Measurements from ENCODE around the gene PPP1R7.

Gene PPP1R7

DNA sequence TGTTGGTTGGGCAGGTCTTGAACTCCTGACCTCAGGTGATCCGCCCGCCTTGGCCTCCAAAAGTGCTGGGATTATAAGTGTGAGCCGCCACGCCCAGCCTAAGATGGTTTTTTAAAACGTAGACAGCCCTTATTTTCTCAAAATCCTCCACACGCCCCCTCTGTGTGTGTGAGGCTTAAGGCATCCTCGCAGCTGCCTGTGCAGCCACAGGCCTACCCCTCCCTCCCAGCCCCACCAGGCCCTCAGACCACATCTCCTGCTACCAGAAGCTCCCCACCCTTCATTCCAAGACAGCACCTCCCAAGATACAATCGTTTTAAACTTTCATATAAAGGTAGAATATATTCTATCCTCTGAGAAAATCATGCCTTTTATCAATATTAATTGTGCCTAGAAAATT, 43.0 kb downstream of the PPP1R7 start (continued):
- TF ChIP-seq, protein P1, sequence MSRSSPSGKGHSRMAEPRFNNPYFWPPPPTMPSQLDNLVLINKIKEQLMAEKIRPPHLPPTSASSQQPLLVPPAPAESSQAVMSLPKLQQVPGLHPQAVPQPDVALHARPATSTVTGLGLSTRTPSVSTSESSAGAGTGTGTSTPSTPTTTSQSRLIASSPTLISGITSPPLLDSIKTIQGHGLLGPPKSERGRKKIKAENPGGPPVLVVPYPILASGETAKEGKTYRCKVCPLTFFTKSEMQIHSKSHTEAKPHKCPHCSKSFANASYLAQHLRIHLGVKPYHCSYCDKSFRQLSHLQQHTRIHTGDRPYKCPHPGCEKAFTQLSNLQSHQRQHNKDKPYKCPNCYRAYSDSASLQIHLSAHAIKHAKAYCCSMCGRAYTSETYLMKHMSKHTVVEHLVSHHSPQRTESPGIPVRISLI (tag by site-specific recombination; IDR thresholded peaks at IDR 0.05), result no peak
- TF ChIP-seq SALL2 (tag by site-specific recombination; IDR thresholded peaks at IDR 0.05; ENCODE audit: borderline replicate concordance) (no peak), ZNF510 (tag by site-specific recombination; IDR thresholded peaks at IDR 0.05; ENCODE audit: insufficient replicate concordance) (no peak)

DNA sequence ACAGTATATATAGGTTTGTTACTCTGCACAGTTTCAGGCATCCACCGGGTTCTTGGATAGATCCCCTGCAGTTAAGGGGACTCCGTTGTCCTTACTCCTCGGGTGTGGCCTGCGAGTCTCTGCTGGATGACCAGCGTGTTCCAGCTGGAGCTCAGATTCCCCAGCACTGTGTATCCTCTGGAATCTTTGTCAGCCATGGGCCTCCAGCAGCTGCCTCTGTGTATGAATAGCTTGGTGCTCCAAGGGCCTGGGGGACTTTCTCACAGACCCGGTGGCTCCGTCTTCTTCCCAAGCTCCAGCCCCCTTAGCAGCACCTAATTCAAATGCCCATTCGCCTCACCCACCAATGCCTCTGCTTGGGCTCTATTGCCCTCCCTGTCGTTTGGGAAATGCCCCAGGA, 44.5 kb downstream of the PPP1R7 start:
- H3K27ac ChIP-seq (ENCODE audit: extremely low read depth, low read depth, low read length), result no peak overlapping the region
- CTCF ChIA-PET, result interaction anchor here (0.6 to 0.7 kb wide), 2 partner anchors 24 to 156 kb away, joined by 4 read pairs; no protein-coding TSS in a partner anchor
- H3K4me1 ChIP-seq (ENCODE audit: control insufficient read depth, insufficient read depth, low read length), result no peaks in the 10 kb centered on the region
- TF ChIP-seq SCRT1 (tag by site-specific recombination; IDR thresholded peaks at IDR 0.05; ENCODE audit: borderline replicate concordance) (no peak), ZNF624 (tag by site-specific recombination; IDR thresholded peaks at IDR 0.05) (no peak), REST (tag by site-specific recombination; IDR thresholded peaks at IDR 0.05) (no peak), ZNF19 (tag by site-specific recombination; IDR thresholded peaks at IDR 0.05; ENCODE audit: low read depth) (no peak)
- H3K4me3 ChIP-seq (ENCODE audit: low read depth, low read length), result no peak overlapping the region
- POLR2A ChIA-PET, result no interaction called here
- no peaks in the 10 kb centered on the region for H3K36me3 ChIP-seq (ENCODE audit: control insufficient read depth in 2 of 2, insufficient read depth in 1 of 2, low read length in 2 of 2)
- no peaks in the 10 kb centered on the region for H3K9me3 ChIP-seq (ENCODE audit: control insufficient read depth, insufficient read depth, low read depth, low read length)

DNA sequence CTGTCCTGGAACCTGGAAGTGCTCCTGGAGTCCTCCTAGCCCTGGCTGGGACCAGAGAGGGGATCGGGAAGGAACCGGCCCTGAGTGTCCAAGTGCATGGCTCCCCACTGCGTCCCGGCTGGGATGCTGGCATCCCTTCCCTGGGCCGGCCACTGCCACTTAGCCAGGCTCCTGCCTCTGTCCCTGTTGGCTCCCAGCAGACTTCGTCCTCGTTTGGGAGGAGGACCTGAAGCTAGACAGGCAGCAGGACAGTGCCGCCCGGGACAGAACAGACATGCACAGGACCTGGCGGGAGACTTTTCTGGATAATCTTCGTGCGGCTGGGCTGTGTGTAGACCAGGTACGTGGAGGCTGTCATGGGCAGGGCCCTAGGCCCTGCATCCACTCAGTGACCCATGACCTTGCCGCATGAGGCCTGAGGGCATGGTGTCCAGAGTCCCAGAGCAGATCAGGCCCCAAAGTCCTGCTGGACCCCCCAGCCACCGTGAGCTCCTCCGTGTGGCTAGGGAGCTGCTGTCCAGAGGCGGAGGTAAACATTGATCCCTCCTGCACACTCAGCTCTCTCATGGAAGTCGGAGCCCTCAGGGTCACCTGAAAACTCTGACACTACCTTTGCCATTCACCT, 45.4 kb downstream of the PPP1R7 start:
- POLR2A ChIA-PET, result no interaction called here
- no peaks in the 10 kb centered on the region for H3K36me3 ChIP-seq (ENCODE audit: control insufficient read depth in 2 of 2, insufficient read depth in 1 of 2, low read length in 2 of 2)
- TF ChIP-seq MZF1 (tag by site-specific recombination; IDR thresholded peaks at IDR 0.05; ENCODE audit: borderline replicate concordance) (no peak), ZNF10 (tag by site-specific recombination; IDR thresholded peaks at IDR 0.05) (no peak), ZNF341 (tag by site-specific recombination; IDR thresholded peaks at IDR 0.05; ENCODE audit: low read depth) (no peak), REST (tag by site-specific recombination; IDR thresholded peaks at IDR 0.05) (no peak), MEIS1 (CRISPR knock-in tag; IDR thresholded peaks at IDR 0.05; ENCODE audit: borderline replicate concordance) (no peak), ZNF112 (tag by site-specific recombination; IDR thresholded peaks at IDR 0.05) (no peak), ZFP69B (tag by site-specific recombination; IDR thresholded peaks at IDR 0.05) (no peak), HIC1 (tag by site-specific recombination; IDR thresholded peaks at IDR 0.05) (no peak), ZBTB7A (tag by site-specific recombination; IDR thresholded peaks at IDR 0.05; ENCODE audit: low read depth) (no peak), REPIN1 (tag by site-specific recombination; IDR thresholded peaks at IDR 0.05; ENCODE audit: low read depth) (no peak)
- TF ChIP-seq, protein P2, sequence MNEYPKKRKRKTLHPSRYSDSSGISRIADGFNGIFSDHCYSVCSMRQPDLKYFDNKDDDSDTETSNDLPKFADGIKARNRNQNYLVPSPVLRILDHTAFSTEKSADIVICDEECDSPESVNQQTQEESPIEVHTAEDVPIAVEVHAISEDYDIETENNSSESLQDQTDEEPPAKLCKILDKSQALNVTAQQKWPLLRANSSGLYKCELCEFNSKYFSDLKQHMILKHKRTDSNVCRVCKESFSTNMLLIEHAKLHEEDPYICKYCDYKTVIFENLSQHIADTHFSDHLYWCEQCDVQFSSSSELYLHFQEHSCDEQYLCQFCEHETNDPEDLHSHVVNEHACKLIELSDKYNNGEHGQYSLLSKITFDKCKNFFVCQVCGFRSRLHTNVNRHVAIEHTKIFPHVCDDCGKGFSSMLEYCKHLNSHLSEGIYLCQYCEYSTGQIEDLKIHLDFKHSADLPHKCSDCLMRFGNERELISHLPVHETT (tag by site-specific recombination; IDR thresholded peaks at IDR 0.05), result no peak
- TF ChIP-seq, protein P3, sequence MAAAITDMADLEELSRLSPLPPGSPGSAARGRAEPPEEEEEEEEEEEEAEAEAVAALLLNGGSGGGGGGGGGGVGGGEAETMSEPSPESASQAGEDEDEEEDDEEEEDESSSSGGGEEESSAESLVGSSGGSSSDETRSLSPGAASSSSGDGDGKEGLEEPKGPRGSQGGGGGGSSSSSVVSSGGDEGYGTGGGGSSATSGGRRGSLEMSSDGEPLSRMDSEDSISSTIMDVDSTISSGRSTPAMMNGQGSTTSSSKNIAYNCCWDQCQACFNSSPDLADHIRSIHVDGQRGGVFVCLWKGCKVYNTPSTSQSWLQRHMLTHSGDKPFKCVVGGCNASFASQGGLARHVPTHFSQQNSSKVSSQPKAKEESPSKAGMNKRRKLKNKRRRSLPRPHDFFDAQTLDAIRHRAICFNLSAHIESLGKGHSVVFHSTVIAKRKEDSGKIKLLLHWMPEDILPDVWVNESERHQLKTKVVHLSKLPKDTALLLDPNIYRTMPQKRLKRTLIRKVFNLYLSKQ (tag by site-specific recombination; IDR thresholded peaks at IDR 0.05; ENCODE audit: borderline replicate concordance), result no peak
- no peak overlapping the region for H3K27ac ChIP-seq (ENCODE audit: extremely low read depth, low read depth, low read length)
- H3K4me3 ChIP-seq (ENCODE audit: low read depth, low read length), result no peak overlapping the region
- no peaks in the 10 kb centered on the region for H3K9me3 ChIP-seq (ENCODE audit: control insufficient read depth, insufficient read depth, low read depth, low read length)
- no peaks in the 10 kb centered on the region for H3K4me1 ChIP-seq (ENCODE audit: control insufficient read depth, insufficient read depth, low read length)
- CTCF ChIA-PET, result interaction anchor here (0.7 kb wide), 1 partner anchor 23 kb away, joined by 4 read pairs; no protein-coding TSS in a partner anchor
